Epithelial cell of proximal tubule (primary cell): ENCODE results near the gene FAM83B. TPM values are rescaled to one million over a fixed set of nuclear protein-coding genes. Genes with fewer than 3 reads are reported as not detected.
"Not testable (repeated sequence)": the region's sequence is repeated elsewhere in the genome, so short reads cannot be mapped to it uniquely, and the experiment has no call there.

Source experiments
- DNase-seq: peaks from one replicate; pipeline ENCODE4 v3.0.0-alpha.2; 2011; ENCODE audit warnings: low read depth
- H3K4me3 ChIP-seq: 2 replicates; pipeline ENCODE4 v1.5.1; 2011; ENCODE audit warnings: low read depth, mild to moderate bottlenecking, low read length
- CTCF ChIP-seq: conservative IDR thresholded peaks from 2 replicates; pipeline ENCODE4 v1.5.1; 2012; ENCODE audit warnings: low read depth, mild to moderate bottlenecking, low read length
- total RNA-seq: library from RNA; depleted of rRNA; stranded (reverse); fragments of >200 nt; gene quantifications from 2 replicates; pipeline ENCODE4 v1.2.3, GENCODE V29; 2015

The FAM83B gene
- total RNA-seq, 1 donor from 2014 or later = 18.1 TPM

- DNase-seq = no peak
- no peak overlapping the region for H3K4me3 ChIP-seq
These were observed 123.8 kb downstream of the FAM83B start for GRCh38 chr6:54970337-54970736.

DNA sequence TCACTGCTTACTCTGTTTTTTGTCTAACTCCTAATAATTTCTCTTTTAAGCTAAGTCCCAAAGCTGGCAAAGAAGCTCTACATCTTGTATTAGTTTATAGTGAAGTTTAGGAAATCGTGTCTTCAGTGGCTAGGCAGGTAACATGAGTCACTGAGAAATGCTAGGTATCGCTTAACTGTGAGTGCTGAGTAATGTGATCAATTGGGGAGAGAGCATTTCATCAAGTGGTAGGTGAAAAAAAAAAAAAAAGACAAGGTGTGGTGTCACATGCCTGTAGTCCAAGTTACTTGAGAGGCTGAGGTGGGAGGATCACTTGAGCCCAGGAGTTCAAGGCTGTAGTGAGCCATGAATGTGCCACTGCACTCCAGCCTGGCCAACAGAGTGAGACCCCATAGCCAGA, 125.3 kb downstream of the FAM83B start:
- TF ChIP-seq CTCF = no peak
- DNase-seq = no peak
- no peak overlapping the region for H3K4me3 ChIP-seq

More at GRCh38 chr6:54970337-54970736, 123.8 kb downstream of the FAM83B start:
- TF ChIP-seq CTCF = no peak

- not testable (repeated sequence) for H3K4me3 ChIP-seq, DNase-seq
These were observed 132.6 kb downstream of the FAM83B start for GRCh38 chr6:54979161-54979560.

- no peak overlapping the region for H3K4me3 ChIP-seq
- DNase-seq = no peak
- no peak for TF ChIP-seq CTCF
These were observed 134.1 kb downstream of the FAM83B start for GRCh38 chr6:54980511-54981275.

DNA sequence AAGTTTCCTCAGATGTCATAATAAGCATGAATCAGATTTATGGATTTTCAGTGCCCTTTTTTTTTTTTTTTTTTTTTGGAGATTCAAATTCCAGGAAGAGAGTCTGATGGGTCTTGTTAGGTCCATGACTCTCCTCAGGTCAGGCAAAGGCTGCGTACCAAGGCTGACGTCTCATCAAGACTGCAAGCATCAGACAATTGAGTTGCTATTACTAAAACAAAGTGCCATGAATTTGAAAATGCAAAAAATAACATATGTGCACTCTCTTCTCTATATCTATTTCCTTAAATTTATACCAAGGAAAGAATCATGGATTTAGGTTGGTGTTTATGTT, 134.7 kb downstream of the FAM83B start:
- no peak for DNase-seq
- no peak for TF ChIP-seq CTCF
- H3K4me3 ChIP-seq = no peak overlapping the region

GRCh38 chr6:54981647-54982046, 135.1 kb downstream of the FAM83B start:
- no peak for DNase-seq
- no peak for TF ChIP-seq CTCF
- H3K4me3 ChIP-seq = no peak overlapping the region

DNA sequence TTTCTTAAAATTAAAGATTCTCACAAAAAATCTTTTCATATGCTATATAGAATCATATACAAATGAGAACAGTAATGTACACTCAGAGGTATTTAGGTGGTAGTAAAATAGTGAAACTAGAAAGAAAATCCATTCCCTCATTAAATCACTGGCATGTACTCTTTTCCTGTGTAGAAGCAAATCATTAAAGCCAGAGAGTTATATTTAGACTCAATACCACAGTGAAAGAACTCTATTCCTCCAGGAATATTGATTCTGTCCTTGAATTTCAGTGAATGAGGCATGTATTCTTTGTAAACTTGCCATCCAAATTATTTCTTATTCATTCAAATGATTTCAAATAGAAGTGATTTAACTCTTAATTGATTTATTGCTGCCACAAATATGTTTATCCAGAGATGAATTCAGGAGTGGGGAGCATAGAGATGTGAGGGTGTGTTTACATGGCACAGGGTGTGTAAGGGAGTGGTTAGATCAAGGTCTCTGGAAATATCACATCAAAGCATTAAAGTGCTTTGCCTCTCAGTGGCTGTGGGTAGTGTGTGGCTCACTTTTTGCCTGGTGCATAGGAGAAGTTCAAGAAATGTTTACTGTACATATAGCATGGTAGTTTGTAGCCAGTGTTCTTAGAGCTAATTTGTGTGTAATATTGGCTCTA, 141.2 kb downstream of the FAM83B start:
- no peak for DNase-seq
- no peak overlapping the region for H3K4me3 ChIP-seq
- TF ChIP-seq CTCF = no peak
